Measurements from ENCODE around the gene RHEB. TPM values are rescaled to one million over a fixed set of nuclear protein-coding genes. Genes with fewer than 3 reads are reported as not detected.

RHEB gene
- total RNA-seq, 1 experiment from 2014 or later, result 84.5 TPM

DNA sequence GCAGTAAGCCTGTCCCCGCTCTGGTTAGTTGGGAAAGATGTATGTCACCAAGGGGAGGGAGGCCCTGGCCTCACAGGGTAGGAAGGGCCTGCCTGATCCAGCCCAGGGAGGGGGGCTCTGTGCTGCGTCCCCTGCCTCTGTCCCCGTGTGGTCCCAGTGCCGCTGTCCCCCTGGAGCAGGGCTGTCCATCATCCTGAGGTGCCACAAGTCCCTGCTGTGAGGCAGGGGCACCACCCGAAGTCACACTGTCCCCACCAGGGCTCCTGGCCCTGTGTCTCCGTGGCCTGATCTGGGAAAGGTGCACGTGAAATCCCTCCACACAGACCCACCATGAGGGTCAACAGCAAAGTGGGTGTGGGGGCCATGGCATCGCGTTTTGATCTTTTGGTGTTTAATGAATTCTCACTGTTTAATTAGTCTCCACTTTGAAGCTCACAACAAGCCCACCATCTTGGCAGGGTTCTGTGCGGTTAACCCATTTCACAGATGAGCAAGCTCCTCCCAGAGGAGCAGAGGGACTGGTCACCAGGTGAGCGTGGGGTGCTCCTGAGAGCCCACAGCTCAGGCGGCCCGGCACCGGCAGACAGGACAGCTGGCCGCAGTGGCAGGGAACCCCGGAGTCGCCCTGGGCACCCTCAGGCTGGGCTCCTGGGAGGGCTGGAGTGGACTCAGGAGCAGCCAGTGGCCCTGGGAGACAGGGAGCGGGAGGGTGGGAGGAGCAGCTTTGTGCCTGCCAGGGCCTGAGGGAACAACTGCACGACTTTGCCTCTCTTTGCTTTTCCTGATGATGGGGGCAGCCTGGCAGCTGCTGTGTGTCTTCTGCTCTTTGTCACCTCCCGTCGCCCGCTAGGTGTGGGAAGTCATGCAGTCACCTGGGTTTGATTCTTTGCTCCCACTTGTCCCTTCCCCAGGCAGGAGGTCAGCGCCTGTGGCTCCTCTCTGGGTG lies 67.8 kb downstream of the RHEB start:
- DNase-seq, result no peak
- Histone ChIP-seq H3K36me3 (no peaks in the 10 kb centered on the region), H3K27me3 (no peaks in the 10 kb centered on the region), H3K4me3 (no peak overlapping the region), H3K9me3 (no peaks in the 10 kb centered on the region)

DNA sequence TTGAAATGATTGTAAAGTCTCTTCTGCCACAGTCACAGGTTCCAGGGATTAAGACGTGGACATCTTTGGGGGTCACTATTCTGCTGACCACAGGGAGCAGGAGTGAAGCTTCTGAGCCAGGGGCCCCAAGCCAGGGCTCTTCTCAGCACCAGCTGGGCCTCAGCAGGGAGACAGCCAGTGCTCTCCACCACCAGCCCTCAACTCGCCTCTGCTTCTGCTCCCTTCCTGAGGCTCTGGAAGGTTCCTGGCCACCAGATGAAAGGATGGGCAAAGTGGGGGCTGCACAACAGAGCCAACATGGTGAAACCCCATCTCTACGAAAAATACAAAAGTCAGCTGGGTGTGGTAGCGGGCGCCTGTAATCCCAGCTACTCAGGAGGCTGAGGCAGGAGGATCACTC lies 68.5 kb downstream of the RHEB start:
- Histone ChIP-seq H3K4me3 (no peak overlapping the region), H3K27me3 (no peaks in the 10 kb centered on the region), H3K36me3 (no peaks in the 10 kb centered on the region), H3K9me3 (no peaks in the 10 kb centered on the region)
- no peak for DNase-seq

DNA sequence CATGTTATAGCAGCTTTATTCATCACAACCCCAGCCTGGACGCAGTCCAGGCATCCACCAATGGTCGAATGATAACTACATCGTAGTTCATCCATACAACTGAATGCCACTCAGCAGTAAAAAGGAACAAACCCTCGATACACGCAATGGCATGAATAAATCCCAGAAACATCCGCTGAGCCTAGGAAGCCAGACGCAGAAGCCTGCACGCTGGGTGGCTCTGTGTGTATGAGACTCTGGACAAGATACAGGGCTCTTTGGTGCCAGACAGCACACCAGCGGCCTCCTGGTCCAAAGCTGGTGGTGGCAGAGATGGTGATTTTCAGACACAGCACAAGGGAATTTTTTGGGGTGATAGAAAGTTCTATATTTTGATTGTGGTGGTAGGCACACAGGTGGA lies 69.7 kb downstream of the RHEB start:
- H3K36me3 ChIP-seq, result no peaks in the 10 kb centered on the region
- DNase-seq, result no peak
- no peak overlapping the region for H3K4me3 ChIP-seq
- no peaks in the 10 kb centered on the region for H3K9me3 ChIP-seq
- no peaks in the 10 kb centered on the region for H3K27me3 ChIP-seq

DNA sequence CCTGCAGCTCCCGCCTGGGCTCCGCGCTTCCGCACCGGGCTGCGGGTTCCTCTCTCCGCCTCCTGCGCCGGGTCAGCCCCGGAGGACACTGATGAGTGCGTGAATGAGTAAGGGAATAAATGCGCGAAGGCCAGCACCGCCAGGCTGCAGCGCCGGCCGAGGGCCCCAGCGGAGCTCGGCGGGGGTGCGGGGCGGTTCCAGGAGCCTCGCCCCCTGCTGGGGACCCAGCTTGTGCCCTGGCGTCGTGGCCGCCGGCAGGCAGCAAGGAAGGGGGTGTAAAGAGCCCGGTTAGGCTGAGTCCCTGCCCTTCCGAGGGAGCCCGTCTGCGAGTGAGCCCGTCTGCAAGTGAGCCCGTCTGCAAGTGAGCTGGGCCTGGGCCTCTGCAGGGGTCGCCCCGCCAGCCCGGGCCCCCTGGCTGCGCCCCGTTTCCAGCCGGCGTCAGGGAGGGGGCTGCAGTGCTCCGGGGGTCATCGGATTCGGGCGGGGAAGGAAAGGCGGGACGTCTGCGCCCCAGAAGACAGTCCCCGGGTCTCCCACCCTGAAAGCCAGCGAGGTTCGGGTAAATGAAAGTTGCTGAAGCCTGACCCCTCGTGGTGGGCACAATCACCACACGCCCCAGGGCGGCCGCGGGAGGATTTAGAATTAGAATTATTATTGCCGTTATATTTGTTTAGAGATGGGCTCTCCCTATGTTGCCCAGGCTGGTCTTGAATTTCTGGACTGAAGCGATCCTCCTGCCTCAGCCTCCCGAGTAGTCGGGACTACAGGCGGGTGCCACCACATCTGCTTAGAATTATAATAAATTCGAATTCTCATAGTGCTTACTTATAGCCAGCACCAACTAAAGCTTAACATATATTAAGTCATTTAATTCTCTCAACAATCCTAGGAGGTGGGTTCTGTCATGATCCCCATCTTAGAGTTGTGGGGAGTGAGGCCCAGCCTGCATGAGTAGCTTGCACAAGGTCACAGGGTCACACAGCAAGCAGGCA lies 71.1 kb downstream of the RHEB start:
- Histone ChIP-seq H3K9me3 (no peaks in the 10 kb centered on the region), H3K27me3 (no peaks in the 10 kb centered on the region), H3K4me3 (peak overlapping the region; percentile 42), H3K36me3 (no peaks in the 10 kb centered on the region)
- DNase-seq, result peak; percentile 36

DNA sequence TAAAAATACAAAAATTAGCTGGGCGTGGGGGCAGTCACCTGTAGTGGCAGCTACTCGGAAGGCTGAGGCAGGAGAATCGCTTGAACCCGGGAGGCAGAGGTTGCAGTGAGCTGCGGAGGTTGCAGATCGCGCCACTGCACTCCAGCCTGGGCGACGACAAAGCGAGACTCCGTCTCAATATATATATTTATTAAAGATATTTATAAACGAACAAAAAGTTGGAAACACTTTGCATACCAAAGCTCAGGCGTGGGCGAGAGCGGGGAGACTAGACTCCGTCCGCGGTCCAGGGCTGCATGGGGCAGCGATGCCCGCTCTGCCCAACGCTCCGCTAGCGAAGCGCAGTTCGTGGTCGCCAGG lies 71.8 kb downstream of the RHEB start:
- Histone ChIP-seq H3K4me3 (no peak overlapping the region), H3K27me3 (no peaks in the 10 kb centered on the region), H3K9me3 (no peaks in the 10 kb centered on the region), H3K36me3 (no peaks in the 10 kb centered on the region)
- no peak for DNase-seq

DNA sequence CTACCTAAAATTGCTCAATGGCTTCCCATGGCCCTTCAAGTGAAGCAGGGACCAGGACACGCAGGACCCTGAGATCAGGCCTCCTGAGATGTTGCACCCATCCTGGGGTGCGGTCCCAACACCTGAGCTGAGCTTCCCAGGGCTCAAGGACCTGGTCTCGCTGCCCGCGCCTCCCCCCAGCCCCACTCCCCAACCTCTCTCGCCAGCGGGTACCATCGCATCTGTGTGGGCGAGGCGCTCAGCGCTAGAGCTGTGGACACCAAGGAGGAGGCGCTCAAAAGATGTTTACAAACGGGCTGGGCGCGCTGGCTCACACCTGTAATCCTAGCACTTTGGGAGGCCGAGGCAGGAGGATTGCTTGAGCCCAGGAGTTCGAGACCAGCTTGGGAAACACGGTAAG lies 72.4 kb downstream of the RHEB start:
- no peaks in the 10 kb centered on the region for H3K9me3 ChIP-seq
- no peaks in the 10 kb centered on the region for H3K27me3 ChIP-seq
- H3K4me3 ChIP-seq, result no peak overlapping the region
- no peaks in the 10 kb centered on the region for H3K36me3 ChIP-seq
- DNase-seq, result no peak

DNA sequence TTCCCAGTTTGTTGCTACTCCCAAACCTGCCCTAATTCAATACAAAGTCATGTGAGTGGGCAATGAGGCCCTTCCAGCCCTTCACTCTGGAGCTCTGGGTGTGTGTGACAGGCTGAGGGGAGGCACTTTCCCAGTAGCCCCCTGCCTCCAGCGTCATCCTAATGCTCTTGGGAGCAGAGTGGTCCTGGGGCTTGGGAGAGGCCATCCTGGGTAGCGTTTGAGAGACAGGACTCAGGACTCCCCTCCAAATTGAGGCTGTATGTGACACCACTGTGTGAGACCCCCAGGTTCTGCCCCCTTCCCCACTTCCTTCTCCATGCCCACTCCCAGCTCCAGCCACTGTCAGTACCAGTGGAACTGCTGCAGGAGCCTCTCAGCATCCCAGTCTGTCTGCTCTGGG lies 73.3 kb downstream of the RHEB start:
- Histone ChIP-seq H3K27me3 (no peaks in the 10 kb centered on the region), H3K36me3 (no peaks in the 10 kb centered on the region), H3K9me3 (no peaks in the 10 kb centered on the region), H3K4me3 (no peak overlapping the region)
- no peak for DNase-seq

DNA sequence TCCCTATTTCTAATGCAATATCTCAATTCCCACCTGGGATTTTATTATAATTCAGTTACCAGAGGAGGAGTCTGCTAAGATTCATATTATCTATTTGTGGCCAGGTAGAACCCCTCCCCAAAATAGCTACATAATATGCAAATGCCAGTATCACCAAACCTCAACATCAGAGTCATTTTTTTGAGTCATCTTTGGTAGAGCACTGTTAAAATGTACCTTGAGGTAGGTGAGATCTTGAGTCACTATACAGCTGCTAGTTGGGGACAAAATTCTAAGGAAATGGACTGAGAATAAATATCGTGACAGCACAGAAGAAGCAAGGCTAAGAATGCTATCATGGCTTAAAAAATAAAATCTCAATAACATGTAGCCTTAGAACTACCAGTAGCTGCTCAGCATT lies 75.1 kb downstream of the RHEB start:
- no peaks in the 10 kb centered on the region for H3K36me3 ChIP-seq
- no peaks in the 10 kb centered on the region for H3K9me3 ChIP-seq
- no peaks in the 10 kb centered on the region for H3K27me3 ChIP-seq
- DNase-seq, result no peak
- no peak overlapping the region for H3K4me3 ChIP-seq

DNA sequence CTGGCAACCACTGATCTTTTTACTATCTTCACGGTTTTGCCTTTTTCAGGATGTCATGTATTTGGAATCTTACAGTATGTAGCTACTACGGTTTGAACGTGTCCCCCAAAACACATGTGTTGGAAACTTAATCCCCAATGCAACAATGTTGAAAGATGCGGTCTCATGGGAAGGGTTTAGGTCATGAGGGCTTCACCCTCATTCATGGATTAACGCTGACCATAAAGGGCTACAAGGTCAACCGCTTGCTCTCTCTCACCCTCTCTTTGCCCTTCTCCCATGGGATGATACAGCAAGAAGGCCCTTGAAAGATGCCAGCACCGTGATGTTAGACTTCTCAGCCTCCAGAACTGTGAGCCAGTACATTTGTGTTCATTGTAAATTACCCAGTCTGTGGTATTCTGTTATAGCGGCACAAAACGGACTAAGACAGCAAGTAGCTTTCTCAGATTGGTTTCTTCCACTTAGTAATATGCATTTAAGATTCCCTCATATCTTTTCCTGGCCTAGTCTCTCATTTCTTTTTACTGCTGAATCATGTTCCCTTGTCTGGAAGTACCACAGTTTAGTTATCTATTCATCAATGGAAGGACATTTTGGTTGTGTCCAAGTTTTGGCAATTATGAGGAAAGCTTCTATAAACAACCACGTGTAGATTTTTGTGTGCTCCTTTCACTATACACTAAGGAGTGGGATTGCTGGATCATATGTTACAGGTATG lies 76.8 kb downstream of the RHEB start:
- Histone ChIP-seq H3K4me3 (no peak overlapping the region), H3K9me3 (no peaks in the 10 kb centered on the region), H3K36me3 (no peaks in the 10 kb centered on the region), H3K27me3 (no peaks in the 10 kb centered on the region)
- DNase-seq, result no peak

DNA sequence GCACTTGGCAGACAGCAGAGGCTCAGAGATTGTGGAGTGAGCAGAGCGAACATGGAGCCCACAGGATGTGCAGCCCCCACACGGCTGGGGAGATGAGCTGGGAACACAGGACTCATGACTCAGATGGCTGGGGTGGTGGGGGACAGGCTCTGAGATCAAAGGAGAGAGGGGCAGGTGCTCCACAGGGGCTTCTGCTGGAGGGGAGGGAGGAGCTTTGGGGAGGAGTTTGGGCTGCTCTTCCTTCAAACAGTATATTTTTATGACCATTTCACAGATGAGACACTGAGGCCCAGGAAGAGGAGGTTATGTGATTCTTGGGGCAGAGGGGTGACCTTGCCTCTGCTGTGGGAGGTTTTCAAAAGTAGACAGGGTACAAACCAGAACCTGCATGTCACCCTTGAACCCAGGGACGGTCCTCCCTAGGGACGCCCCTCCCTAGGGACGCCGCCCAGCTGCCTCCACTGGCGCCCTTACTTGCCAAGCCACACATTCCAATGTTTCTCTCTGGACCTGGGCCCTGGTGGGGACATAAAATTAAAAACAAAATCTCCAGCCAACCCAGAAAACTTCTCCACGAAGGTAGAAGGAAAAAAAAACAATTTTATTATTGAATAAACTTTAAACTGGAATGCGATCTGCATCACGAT lies 78.8 kb downstream of the RHEB start:
- H3K27me3 ChIP-seq, result no peaks in the 10 kb centered on the region
- DNase-seq, result no peak
- H3K36me3 ChIP-seq, result no peaks in the 10 kb centered on the region
- no peaks in the 10 kb centered on the region for H3K9me3 ChIP-seq
- no peak overlapping the region for H3K4me3 ChIP-seq

DNA sequence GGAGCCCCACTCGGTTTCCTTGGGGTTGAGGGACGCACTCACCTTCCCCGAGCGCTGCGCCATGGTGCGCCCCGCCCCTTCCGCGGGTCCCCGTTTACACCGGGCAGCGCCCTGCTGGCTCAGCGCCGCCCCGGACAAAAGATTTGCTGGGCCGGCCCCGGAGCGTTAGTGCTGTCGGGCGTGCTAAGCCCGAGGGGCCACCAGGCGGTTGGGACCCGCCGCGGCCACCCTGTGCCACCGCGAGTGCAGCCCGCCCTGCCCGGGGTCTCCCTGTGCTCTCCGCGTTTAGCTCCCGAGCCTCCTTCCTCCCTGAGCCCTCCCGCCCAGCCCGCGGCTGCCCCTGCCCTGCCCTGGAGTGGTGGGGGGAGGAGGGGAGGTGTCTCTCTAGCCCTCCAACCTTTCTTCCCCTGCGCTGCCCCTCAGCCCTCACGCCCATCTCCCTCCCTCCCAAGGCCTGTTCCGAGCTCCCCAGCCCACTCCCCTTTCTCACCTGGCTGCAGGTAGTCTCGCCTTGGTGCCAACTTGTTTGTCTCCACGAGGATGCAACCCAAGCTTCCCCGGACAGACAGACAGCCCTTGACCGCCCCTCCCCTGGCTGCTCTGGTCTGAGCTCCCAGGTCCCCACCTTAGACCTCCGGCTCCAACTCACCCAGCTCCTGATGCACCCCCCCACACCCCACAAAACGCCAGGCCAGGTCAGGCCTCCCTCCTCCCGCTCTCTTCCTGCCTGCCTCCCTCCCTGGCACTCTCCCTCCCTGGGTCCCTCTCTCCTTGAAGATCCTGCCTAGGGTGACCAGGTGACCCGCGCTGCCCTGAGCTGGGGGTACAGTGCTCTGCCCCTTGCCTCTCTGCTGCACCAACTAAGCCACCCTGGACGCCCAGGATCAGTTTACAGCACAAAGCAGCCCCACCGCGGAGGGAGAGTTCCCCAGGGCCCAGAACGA lies 79.6 kb downstream of the RHEB start, which contains the start of gene CRYGN:
Gene CRYGN (minus strand): TSS at position 287 of the 944 bp plus-strand sequence. CDS start 224 bp downstream, at position 63.
- H3K27me3 ChIP-seq, result no peaks in the 10 kb centered on the region
- no peak within 1 kb of the TSS for H3K4me3 ChIP-seq
- H3K9me3 ChIP-seq, result no peaks in the 10 kb centered on the region
- no peaks in the 10 kb centered on the region for H3K36me3 ChIP-seq
- no peak for DNase-seq

DNA sequence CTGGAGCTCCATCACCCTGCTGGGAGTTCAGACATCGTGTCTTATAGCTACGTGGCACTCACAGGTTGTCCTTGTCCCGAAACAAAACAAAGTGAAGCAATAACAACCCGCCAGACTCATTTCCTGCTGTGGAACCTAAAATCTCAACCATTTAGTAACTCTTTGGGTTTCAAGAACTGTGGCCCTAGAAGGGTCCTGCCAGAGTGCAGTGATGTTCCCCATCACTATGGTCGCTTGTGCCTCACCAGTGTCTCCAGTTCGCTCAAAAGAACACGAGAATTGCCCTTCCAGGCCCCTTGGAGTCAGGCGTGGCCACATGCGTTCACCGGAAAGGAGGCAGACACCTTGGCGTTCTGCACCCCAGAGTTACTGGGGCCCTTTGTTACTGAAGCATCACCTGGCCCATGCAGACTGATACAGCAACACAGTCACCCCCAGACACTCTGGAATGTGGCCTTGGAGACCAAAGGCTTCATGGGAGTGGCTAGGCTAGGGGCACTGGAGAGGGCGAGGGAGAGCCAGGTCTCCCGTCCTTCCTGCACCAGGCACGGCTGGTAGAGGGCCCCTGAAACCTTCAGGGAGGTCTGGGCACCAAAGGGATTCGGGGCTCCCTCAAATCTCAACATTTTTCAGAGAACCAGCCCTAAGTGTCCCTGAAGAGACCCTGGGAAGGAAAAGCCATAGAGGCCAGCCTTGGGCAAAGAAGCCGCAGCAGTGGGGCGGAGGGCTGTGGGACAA lies 80.7 kb downstream of the RHEB start:
- H3K36me3 ChIP-seq, result no peaks in the 10 kb centered on the region
- no peaks in the 10 kb centered on the region for H3K27me3 ChIP-seq
- no peak for DNase-seq
- no peaks in the 10 kb centered on the region for H3K9me3 ChIP-seq
- no peak overlapping the region for H3K4me3 ChIP-seq

DNA sequence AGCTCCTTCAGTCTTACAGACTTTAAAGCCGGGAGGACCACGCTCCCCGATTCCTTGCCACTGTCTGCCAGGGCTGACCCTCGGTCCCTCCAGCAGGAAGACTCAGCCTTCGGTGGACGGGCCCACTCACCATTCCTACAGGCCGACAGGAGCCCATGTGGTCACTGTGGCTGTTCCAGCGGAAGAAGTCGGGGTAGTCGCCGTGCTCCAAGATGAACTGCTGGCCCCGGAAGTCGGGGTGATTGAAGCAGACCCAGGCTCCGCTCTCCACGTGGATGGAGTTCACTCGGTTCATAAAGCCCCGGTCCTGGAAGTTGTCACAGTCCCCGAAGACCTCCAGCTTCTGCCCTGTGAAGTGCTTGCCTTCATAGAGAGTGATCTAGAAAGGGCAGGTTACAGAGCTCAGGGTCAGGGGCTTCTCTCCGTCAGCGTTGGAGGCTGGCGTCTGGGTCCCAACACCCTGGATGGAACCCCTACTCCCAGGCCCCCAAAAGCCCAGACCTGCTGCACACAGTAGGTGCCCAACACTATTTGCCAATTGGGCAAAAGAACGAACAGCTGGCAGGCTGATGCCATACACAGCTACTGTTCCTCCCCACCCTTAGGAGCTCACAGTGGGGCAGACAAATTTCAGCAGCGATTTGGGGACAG lies 81.7 kb downstream of the RHEB start:
- DNase-seq, result no peak
- no peaks in the 10 kb centered on the region for H3K27me3 ChIP-seq
- no peaks in the 10 kb centered on the region for H3K36me3 ChIP-seq
- no peak overlapping the region for H3K4me3 ChIP-seq
- H3K9me3 ChIP-seq, result no peaks in the 10 kb centered on the region

DNA sequence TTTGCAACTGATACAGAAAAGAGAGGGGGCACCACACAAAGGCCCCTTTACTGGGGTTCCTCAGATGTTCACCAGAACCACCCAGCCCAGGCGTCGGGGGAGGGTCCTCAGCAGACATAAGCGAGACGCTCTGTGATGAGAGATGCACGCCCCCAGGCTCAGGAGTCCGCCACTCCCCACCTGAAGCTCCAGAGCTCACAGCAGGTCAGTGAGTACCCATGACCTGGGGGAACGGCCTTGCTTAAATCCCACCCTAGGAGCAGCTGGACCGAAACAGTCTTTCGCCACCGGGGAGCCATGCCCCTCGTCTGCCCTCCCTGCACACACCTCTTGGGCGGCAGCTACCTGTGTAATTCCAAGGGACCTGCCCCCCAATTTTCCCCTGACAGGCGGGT lies 82.5 kb downstream of the RHEB start:
- no peaks in the 10 kb centered on the region for H3K27me3 ChIP-seq
- H3K4me3 ChIP-seq, result no peak overlapping the region
- H3K36me3 ChIP-seq, result no peaks in the 10 kb centered on the region
- DNase-seq, result no peak
- no peaks in the 10 kb centered on the region for H3K9me3 ChIP-seq
